Measurements from ENCODE around the gene NTRK3. TPM values are rescaled to one million over a fixed set of nuclear protein-coding genes. Genes with fewer than 3 reads are reported as not detected.

NTRK3 gene
- total RNA-seq, 1 donor from 2014 or later: 1.1 TPM

GRCh38 chr15:88048237-88048636, 208.3 kb downstream of the NTRK3 start:
- no peaks in the 10 kb centered on the region for H3K9me3 Mint-ChIP-seq
- H3K36me3 Mint-ChIP-seq (ENCODE audit: low read depth): no peaks in the 10 kb centered on the region
- no peak for DNase-seq (ENCODE audit: low read depth, low spot score)
- peaks cover 11% of the 10 kb centered on the region for H3K4me1 Mint-ChIP-seq
- peaks cover 14% of the 10 kb centered on the region for H3K27me3 Mint-ChIP-seq (ENCODE audit: low read depth)
- TF ChIP-seq CTCF (conservative IDR thresholded peaks at IDR 0.05): no peak
- H3K27ac Mint-ChIP-seq (ENCODE audit: unreplicated experiment): no peak overlapping the region
- H3K4me3 Mint-ChIP-seq: no peak overlapping the region

- no peak for DNase-seq (ENCODE audit: low read depth, low spot score)
- no peaks in the 10 kb centered on the region for H3K9me3 Mint-ChIP-seq
- peaks cover 16% of the 10 kb centered on the region for H3K27me3 Mint-ChIP-seq (ENCODE audit: low read depth)
- no peak overlapping the region for H3K4me3 Mint-ChIP-seq
- no peak overlapping the region for H3K27ac Mint-ChIP-seq (ENCODE audit: unreplicated experiment)
- H3K4me1 Mint-ChIP-seq: peaks cover 11% of the 10 kb centered on the region
- H3K36me3 Mint-ChIP-seq (ENCODE audit: low read depth): no peaks in the 10 kb centered on the region
- TF ChIP-seq CTCF (conservative IDR thresholded peaks at IDR 0.05): no peak
Observed at GRCh38 chr15:88046576-88047129, 209.9 kb downstream of the NTRK3 start.

- no peaks in the 10 kb centered on the region for H3K9me3 Mint-ChIP-seq
- no peaks in the 10 kb centered on the region for H3K4me1 Mint-ChIP-seq
- H3K4me3 Mint-ChIP-seq: no peak overlapping the region
- no peak for DNase-seq (ENCODE audit: low read depth, low spot score)
- H3K27me3 Mint-ChIP-seq (ENCODE audit: low read depth): peaks cover 22% of the 10 kb centered on the region
- H3K36me3 Mint-ChIP-seq (ENCODE audit: low read depth): no peaks in the 10 kb centered on the region
- no peak for TF ChIP-seq CTCF (conservative IDR thresholded peaks at IDR 0.05)
- no peak overlapping the region for H3K27ac Mint-ChIP-seq (ENCODE audit: unreplicated experiment)
Observed at GRCh38 chr15:88043396-88043795, 213.1 kb downstream of the NTRK3 start.

GRCh38 chr15:88042047-88042446, 214.5 kb downstream of the NTRK3 start:
- H3K27me3 Mint-ChIP-seq (ENCODE audit: low read depth): peaks cover 33% of the 10 kb centered on the region

GRCh38 chr15:88040516-88040915, 216.0 kb downstream of the NTRK3 start:
- Mint-ChIP-seq H3K36me3 (ENCODE audit: low read depth) (no peaks in the 10 kb centered on the region), H3K4me1 (peaks cover 7% of the 10 kb centered on the region), H3K27me3 (ENCODE audit: low read depth) (peaks cover 40% of the 10 kb centered on the region), H3K27ac (ENCODE audit: unreplicated experiment) (no peak overlapping the region), H3K9me3 (no peaks in the 10 kb centered on the region), H3K4me3 (no peak overlapping the region)
- no peak for DNase-seq (ENCODE audit: low read depth, low spot score)
- no peak for TF ChIP-seq CTCF (conservative IDR thresholded peaks at IDR 0.05)

More at GRCh38 chr15:88042047-88042446, 214.5 kb downstream of the NTRK3 start:
- Mint-ChIP-seq H3K4me1 (no peaks in the 10 kb centered on the region), H3K4me3 (no peak overlapping the region), H3K36me3 (ENCODE audit: low read depth) (no peaks in the 10 kb centered on the region), H3K9me3 (no peaks in the 10 kb centered on the region), H3K27ac (ENCODE audit: unreplicated experiment) (no peak overlapping the region)
- no peak for DNase-seq (ENCODE audit: low read depth, low spot score)
- TF ChIP-seq CTCF (conservative IDR thresholded peaks at IDR 0.05): no peak
